SK-N-MC (cell line): ENCODE measurements around the gene VSIG10.
"Not testable (repeated sequence)": the region's sequence is repeated elsewhere in the genome, so short reads cannot be mapped to it uniquely, and the experiment has no call there.

Source experiments
- DNase-seq: peaks from one replicate; pipeline ENCODE4 v3.0.0-alpha.2; 2011; ENCODE audit warnings: low read depth, low spot score
- H3K27ac ChIP-seq: fragments of 200-600 bp; sonication (generic); 2 replicates; pipeline ENCODE4 v1.5.1; 2016; ENCODE audit warnings: mixed run types
- H3K36me3 ChIP-seq: fragments of 200-600 bp; sonication (generic); 2 replicates; pipeline ENCODE4 v1.6.1; 2017; ENCODE audit warnings: antibody characterized with exemption, low read length, mixed read lengths; ENCODE audit not compliant: insufficient read depth
- H3K4me3 ChIP-seq: fragments of 200-600 bp; sonication (generic); 2 replicates; pipeline ENCODE4 v1.5.1; 2016
- H3K9ac ChIP-seq: fragments of 200-600 bp; sonication (generic); 2 replicates; pipeline ENCODE4 v1.8.0; 2017; ENCODE audit warnings: mixed run types, mixed read lengths; ENCODE audit not compliant: insufficient read length
- H3K9me3 ChIP-seq: fragments of 200-600 bp; sonication (generic); 2 replicates; pipeline ENCODE4 v1.6.1; 2017; ENCODE audit warnings: low read depth, mild to moderate bottlenecking, antibody characterized with exemption, low read length, moderate library complexity, mixed read lengths
- EZH2 ChIP-seq: fragments of 200-600 bp; sonication (generic); IDR thresholded peaks from one replicate; pipeline ENCODE4 v1.6.1; 2017; ENCODE audit warnings: antibody characterized with exemption
- FOXP2 ChIP-seq: optimal IDR thresholded peaks from 2 replicates; pipeline ENCODE3; 2011; ENCODE audit warnings: mild to moderate bottlenecking, moderate library complexity; ENCODE audit not compliant: insufficient read depth; ENCODE audit errors: extremely low read length, control extremely low read depth
- POLR2AphosphoS5 ChIP-seq: IDR thresholded peaks from 2 replicates; pipeline ENCODE4 v1.6.1; 2012; ENCODE audit warnings: mild to moderate bottlenecking, low read depth, low read length, borderline replicate concordance

The VSIG10 gene

DNA sequence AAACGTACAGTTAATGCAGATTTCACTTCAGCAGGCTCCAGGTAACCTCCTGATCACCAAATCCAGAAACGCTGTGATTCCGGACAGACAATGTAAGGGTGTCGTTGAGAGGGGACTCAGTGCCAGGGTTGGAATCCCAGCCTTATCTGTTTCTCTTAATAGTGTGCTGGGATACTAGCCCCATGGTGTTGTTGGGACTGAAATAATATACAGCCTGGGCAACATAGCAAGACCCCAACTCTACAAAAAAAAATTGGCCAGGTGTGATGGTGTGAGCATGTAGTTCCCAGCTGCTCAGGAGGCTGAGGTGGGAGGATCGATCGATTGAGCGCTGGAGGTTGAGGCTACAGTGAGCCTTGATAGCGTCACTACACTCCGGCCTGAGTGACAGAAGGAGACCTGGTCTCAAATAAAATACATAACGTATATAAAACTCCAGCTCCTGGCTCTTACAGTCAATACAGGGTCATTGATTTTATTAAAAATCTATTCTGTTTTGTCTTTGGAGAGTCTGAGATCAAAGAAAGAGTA lies 33.4 kb upstream of the VSIG10 start:
- Histone ChIP-seq H3K9me3 (no peaks in the 10 kb centered on the region), H3K9ac (peak overlapping the region; percentile 96), H3K36me3 (peaks cover 35% of the 10 kb centered on the region), H3K27ac (no peak overlapping the region), H3K4me3 (peak overlapping the region; percentile 86)
- no peak for TF ChIP-seq FOXP2
- no peak for TF ChIP-seq POLR2AphosphoS5
- TF ChIP-seq EZH2, result no peak
- DNase-seq, result no peak

DNA sequence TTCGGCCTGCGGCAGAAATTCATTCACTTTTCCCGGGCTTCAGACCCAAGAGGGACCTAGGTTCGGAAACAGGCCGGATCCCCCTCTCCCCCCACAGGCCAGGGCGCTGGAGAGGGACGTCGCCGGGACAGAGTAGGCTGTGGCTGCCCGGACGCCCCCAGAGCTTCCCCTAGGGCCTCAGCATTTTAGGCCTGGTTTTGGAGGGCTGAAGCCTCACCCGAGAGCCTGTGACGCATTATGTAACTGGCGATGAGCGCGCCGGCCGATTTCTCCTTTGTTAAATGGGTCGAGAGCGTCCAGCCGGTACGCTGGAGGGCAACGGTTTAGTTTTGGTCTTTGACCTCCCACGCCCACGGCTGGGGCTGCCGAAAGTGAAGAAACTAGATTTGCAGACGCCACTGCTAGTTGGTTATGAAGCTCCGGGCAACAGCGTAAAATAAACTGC lies 32.8 kb upstream of the VSIG10 start:
- TF ChIP-seq FOXP2, result no peak
- no peak for TF ChIP-seq EZH2
- no peak for TF ChIP-seq POLR2AphosphoS5
- H3K9me3 ChIP-seq, result no peaks in the 10 kb centered on the region
- peak overlapping the region; percentile 86 for H3K4me3 ChIP-seq
- no peak for DNase-seq
- H3K36me3 ChIP-seq, result peaks cover 31% of the 10 kb centered on the region
- peak overlapping the region; percentile 96 for H3K9ac ChIP-seq
- no peak overlapping the region for H3K27ac ChIP-seq

DNA sequence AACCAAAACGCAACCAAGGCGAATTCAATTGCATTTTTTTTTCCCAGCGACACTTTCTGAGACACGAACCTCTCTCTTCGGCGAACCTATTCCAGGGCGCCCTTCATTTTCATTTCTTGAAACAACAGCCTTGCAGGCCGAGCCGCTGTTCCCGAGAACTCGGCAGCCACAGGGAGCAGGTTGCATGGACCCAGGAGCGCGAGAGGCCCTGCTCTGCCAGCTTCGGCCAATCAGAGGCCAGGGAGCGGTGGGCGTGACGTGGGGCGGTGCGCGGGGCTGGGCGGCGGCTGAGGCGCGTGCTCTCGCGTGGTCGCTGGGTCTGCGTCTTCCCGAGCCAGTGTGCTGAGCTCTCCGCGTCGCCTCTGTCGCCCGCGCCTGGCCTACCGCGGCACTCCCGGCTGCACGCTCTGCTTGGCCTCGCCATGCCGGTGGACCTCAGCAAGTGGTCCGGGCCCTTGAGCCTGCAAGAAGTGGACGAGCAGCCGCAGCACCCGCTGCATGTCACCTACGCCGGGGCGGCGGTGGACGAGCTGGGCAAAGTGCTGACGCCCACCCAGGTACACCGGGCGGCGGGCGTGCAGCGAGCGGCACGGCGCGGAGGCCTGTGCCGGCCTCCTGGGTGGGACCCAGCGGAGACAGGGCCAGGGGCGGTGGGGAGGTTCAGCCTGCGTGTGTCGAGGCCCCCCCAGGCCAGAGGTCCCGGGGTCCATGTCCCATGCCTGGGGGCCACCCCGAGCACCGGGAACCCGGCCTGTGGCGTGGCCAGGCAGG lies 32.2 kb upstream of the VSIG10 start, which contains the start of gene PEBP1:
PEBP1 (plus strand) TSS at position 337 of the 771 bp plus-strand sequence; CDS start at position 423, 86 bp downstream.
- H3K27ac ChIP-seq, result no peak within 1 kb of the TSS; the same call in 1 of the 2 replicates
- peak within 1 kb of the TSS; percentile 86 for H3K4me3 ChIP-seq
- no peaks in the 10 kb centered on the region for H3K9me3 ChIP-seq
- peak within 1 kb of the TSS; percentile 96 for H3K9ac ChIP-seq
- H3K36me3 ChIP-seq, result peaks cover 25% of the 10 kb centered on the region
- peak; percentile 44 for DNase-seq
- peak; percentile 31 for TF ChIP-seq FOXP2
- TF ChIP-seq POLR2AphosphoS5, result peak; percentile 95
- no peak for TF ChIP-seq EZH2

DNA sequence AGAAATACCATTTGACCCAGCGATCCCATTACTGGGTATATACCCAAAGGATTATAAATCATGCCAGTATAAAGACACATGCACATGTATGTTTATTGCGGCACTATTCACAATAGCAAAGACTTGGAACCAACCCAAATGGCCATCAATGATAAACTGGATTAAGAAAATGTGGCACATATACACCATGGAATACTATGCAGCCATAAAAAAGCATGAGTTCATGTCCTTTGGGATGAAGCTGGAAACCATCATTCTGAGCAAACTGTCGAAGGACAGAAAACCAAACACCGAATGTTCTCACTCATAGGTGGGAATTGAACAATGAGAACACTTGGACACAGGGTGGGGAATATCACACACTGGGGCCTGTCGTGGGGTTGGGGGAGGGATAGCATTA lies 25.6 kb upstream of the VSIG10 start:
- not testable (repeated sequence) for H3K9ac ChIP-seq, H3K27ac ChIP-seq, DNase-seq, H3K36me3 ChIP-seq, H3K4me3 ChIP-seq, H3K9me3 ChIP-seq

DNA sequence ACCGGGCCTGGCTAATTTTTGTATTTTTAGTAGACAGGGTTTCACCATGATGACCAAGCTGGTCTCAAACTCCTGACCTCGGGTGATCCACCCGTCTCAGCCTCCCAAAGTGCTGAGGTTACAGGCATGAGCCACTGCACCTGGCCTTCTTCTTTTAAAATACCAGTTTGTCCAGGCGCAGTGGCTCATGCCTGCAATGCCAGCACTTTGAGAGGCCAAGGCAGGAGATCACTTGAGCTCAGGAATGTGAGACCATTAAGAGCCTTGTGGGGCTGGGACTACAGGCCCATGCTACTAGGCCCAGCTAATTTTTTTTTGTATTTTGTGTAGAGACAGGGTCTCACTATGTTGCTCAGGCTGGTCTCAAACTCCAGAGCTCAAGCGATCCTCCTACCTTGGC lies 24.1 kb upstream of the VSIG10 start:
- H3K9me3 ChIP-seq, result no peaks in the 10 kb centered on the region
- no peak for TF ChIP-seq FOXP2
- TF ChIP-seq EZH2, result no peak
- TF ChIP-seq POLR2AphosphoS5, result no peak
- no peak overlapping the region for H3K4me3 ChIP-seq
- no peaks in the 10 kb centered on the region for H3K36me3 ChIP-seq
- no peak overlapping the region for H3K27ac ChIP-seq
- no peak for DNase-seq
- no peak overlapping the region for H3K9ac ChIP-seq

DNA sequence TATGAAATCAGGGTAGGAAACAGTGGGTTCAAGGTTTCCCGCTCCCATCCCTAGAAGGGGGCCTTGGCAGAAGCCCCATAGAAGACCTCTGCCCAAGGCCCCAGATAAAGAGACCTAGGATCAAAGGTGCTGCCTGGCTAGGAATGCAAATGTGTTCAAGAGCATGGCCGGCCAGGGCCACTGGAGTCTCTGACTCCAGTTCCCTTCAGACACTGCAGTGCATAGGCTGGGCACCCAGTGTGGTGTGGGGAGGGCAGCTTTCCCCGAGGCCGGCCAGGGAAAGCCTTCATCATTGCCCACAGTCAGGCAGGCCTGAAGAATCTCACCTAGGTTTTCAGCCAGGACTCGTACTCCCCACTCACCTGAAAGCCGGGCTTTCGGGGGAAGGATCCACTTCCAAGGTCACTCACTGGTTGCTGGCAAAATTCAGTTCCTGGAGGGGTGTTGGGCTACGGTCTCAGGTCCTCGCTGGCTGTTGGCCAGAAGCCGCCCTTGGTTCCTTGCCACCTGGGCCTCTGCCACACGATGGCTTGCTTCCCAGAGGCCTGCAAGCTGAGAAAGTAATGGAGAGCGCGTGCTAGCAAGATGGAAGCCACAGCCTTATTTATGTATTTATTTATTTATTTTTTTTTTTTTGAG lies 22.4 kb upstream of the VSIG10 start:
- Histone ChIP-seq H3K9ac (no peak overlapping the region), H3K27ac (no peak overlapping the region), H3K36me3 (no peaks in the 10 kb centered on the region), H3K9me3 (no peaks in the 10 kb centered on the region), H3K4me3 (no peak overlapping the region)
- no peak for DNase-seq
- TF ChIP-seq EZH2 (no peak), FOXP2 (no peak), POLR2AphosphoS5 (no peak)

DNA sequence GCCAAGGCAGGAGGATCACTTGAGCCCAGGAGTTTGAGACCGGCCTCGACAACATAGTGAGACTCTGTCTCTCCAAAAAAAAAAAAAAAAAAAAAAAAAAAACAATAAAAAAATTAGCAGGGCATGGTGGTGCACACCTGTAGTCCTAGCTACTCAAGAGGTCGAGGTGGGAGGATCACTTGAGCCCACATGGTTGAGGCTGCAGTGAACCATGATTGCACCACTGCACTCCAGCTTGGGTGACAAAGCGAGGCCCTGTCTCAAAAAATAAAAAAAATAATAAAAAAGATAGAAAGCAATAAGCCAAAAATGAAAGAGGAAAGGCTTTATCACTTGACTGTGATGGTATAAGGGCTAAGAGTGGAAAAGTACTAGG lies 21.9 kb upstream of the VSIG10 start:
- H3K4me3 ChIP-seq, result no peak overlapping the region
- no peak for DNase-seq
- TF ChIP-seq FOXP2, result no peak
- no peak for TF ChIP-seq EZH2
- no peak for TF ChIP-seq POLR2AphosphoS5
- H3K36me3 ChIP-seq, result no peaks in the 10 kb centered on the region
- no peak overlapping the region for H3K27ac ChIP-seq
- H3K9ac ChIP-seq, result no peak overlapping the region
- H3K9me3 ChIP-seq, result no peaks in the 10 kb centered on the region

DNA sequence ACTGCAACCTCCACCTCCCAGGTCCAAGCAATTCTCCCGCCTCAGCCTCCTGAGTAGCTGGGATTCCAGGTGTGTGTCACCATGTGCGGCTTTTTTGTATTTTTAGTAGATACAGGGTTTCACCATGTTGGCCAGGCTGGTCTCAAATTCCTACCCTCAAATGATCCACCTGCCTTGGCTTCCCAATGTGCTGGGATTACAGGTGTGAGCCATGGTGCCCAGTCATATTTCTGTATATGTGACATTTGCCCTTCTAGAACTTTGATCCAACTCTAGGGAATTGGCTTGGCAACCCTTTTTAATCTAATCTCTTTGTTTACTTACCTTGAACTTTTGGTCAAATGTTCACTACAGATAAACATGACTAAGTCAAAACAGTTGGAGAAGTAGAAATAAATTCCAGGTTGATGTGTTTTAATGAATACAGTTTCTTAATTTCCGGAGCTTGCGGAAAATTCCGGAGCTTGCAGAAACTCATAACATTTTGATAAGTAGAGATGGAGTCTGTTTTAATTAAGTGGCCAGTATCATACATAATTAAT lies 20.6 kb upstream of the VSIG10 start:
- no peak for DNase-seq
- no peak overlapping the region for H3K4me3 ChIP-seq
- no peaks in the 10 kb centered on the region for H3K9me3 ChIP-seq
- TF ChIP-seq EZH2, result no peak
- no peak for TF ChIP-seq FOXP2
- TF ChIP-seq POLR2AphosphoS5, result no peak
- H3K27ac ChIP-seq, result no peak overlapping the region
- no peak overlapping the region for H3K9ac ChIP-seq
- H3K36me3 ChIP-seq, result no peaks in the 10 kb centered on the region
